Fibroblast of lung (primary cell): ENCODE data around the gene TNIK. TPM values are rescaled to one million over a fixed set of nuclear protein-coding genes. Genes with fewer than 3 reads are reported as not detected.

Source experiments
- DNase-seq, 2 donors: peaks; one replicate each; pipeline versions ENCODE4 v3.0.0 to v3.0.0-alpha.2; 2010; ENCODE audit warnings: low read depth in 2 of 2
- H2AFZ ChIP-seq: 2 replicates; pipeline ENCODE4 v1.5.1; 2012; ENCODE audit warnings: low read length, control low read depth, inconsistent platforms
- H3K27ac ChIP-seq: 2 replicates; pipeline ENCODE4 v1.5.1; 2011; ENCODE audit warnings: low read length, control low read depth; ENCODE audit not compliant: insufficient read depth
- H3K27me3 ChIP-seq: 2 replicates; pipeline ENCODE4 v1.5.1; 2011; ENCODE audit warnings: mild to moderate bottlenecking, low read length; ENCODE audit not compliant: control insufficient read depth, insufficient read depth
- H3K36me3 ChIP-seq: 2 replicates; pipeline ENCODE4 v1.5.1; 2011; ENCODE audit warnings: low read length; ENCODE audit not compliant: control insufficient read depth, insufficient read depth
- H3K4me1 ChIP-seq: 2 replicates; pipeline ENCODE4 v1.5.1; 2011; ENCODE audit warnings: low read length; ENCODE audit not compliant: control insufficient read depth, insufficient read depth; ENCODE audit errors: extremely low read depth
- H3K4me2 ChIP-seq: 2 replicates; pipeline ENCODE4 v1.5.1; 2011; ENCODE audit warnings: low read length, control low read depth; ENCODE audit not compliant: insufficient read depth; ENCODE audit errors: extremely low read depth
- H3K4me3 ChIP-seq, 4 experiments: fragments of 200-600 bp in 1 of 4; sonication (generic) in 1 of 4; replicated peaks in 1 of 4; 2 replicates each; pipeline ENCODE4 v1.5.1; 2011 to 2016; ENCODE audit warnings: low read length in 4 of 4, low read depth in 3 of 4, mild to moderate bottlenecking in 3 of 4, control low read depth in 2 of 4, inconsistent platforms in 1 of 4, mixed read lengths in 1 of 4; ENCODE audit not compliant: insufficient read depth in 1 of 4; ENCODE audit errors: control extremely low read depth in 1 of 4
- H3K79me2 ChIP-seq: 2 replicates; pipeline ENCODE4 v1.5.1; 2012; ENCODE audit warnings: mild to moderate bottlenecking, low read length, inconsistent platforms; ENCODE audit not compliant: control insufficient read depth, insufficient read depth
- H3K9ac ChIP-seq: 2 replicates; pipeline ENCODE4 v1.5.1; 2011; ENCODE audit warnings: mild to moderate bottlenecking, low read length, control low read depth; ENCODE audit not compliant: insufficient read depth
- H3K9me3 ChIP-seq: 2 replicates; pipeline ENCODE4 v1.5.1; 2012; ENCODE audit warnings: low read depth, low read length; ENCODE audit not compliant: control insufficient read depth, insufficient read depth
- H4K20me1 ChIP-seq: 2 replicates; pipeline ENCODE4 v1.5.1; 2011; ENCODE audit warnings: low read length; ENCODE audit not compliant: control insufficient read depth, insufficient read depth; ENCODE audit errors: extremely low read depth
- CTCF ChIP-seq, 2 donors: IDR thresholded peaks in 1 of 2; conservative IDR thresholded peaks in 1 of 2; 1 replicate in 1 of 2; 2 replicates in 1 of 2; pipeline ENCODE4 v1.5.1; 2011 to 2012; ENCODE audit warnings: low read length in 2 of 2, control low read depth in 1 of 2, inconsistent platforms in 1 of 2, low read depth in 1 of 2, mild to moderate bottlenecking in 1 of 2
- EZH2 ChIP-seq: IDR thresholded peaks from 2 replicates; pipeline ENCODE4 v1.5.1; 2012; ENCODE audit warnings: low read length, control low read depth, mild to moderate bottlenecking; ENCODE audit errors: missing control alignments
- polyA plus RNA-seq, 2 donors: library from polyadenylated mRNA; depleted of rRNA in 1 of 2; stranded (reverse) in 1 of 2; unstranded in 1 of 2; fragments of >200 nt; gene quantifications; 2 replicates each; pipeline ENCODE4 v1.2.1, GENCODE V29; 2011 to 2012; ENCODE audit warnings: missing spikeins in 1 of 2
- total RNA-seq: library from RNA; depleted of rRNA; stranded (reverse); fragments of >200 nt; gene quantifications from 2 replicates; pipeline ENCODE4 v1.2.1, GENCODE V29; 2014

TNIK gene
- total and polyA plus RNA-seq, 2 donors (not counting 1 experiment from before 2014, with no cell fraction given): 13.8 to 39.3 TPM

- Histone ChIP-seq H3K27me3 (no peaks in the 10 kb centered on the region), H3K9ac (no peak overlapping the region), H4K20me1 (no peaks in the 10 kb centered on the region), H3K4me2 (no peak overlapping the region), H3K4me3 (no peak overlapping the region), H3K27ac (no peak overlapping the region), H3K4me1 (no peaks in the 10 kb centered on the region), H3K9me3 (no peaks in the 10 kb centered on the region), H2AFZ (no peak overlapping the region), H3K79me2 (no peaks in the 10 kb centered on the region), H3K36me3 (peaks cover 6% of the 10 kb centered on the region)
- DNase-seq: no peak
- TF ChIP-seq EZH2 (no peak), CTCF (conservative IDR thresholded peaks at IDR 0.05 in 1 of 2, IDR thresholded peaks at IDR 0.05 in 1 of 2; ENCODE audit: low read depth in 1 of 2, low read length in 2 of 2) (no peak)
Observed at GRCh38 chr3:171159024-171159821, 301.0 kb downstream of the TNIK start.

- Histone ChIP-seq H3K9ac (no peak overlapping the region), H2AFZ (no peak overlapping the region), H3K27me3 (no peaks in the 10 kb centered on the region), H3K27ac (no peak overlapping the region), H3K36me3 (peaks cover 6% of the 10 kb centered on the region), H4K20me1 (no peaks in the 10 kb centered on the region), H3K9me3 (no peaks in the 10 kb centered on the region), H3K79me2 (no peaks in the 10 kb centered on the region), H3K4me3 (no peak overlapping the region), H3K4me2 (no peak overlapping the region), H3K4me1 (no peaks in the 10 kb centered on the region)
- no peak for TF ChIP-seq EZH2
- TF ChIP-seq CTCF (conservative IDR thresholded peaks at IDR 0.05 in 1 of 2, IDR thresholded peaks at IDR 0.05 in 1 of 2; ENCODE audit: low read depth in 1 of 2, low read length in 2 of 2): no peak
- DNase-seq: no peak
Observed at GRCh38 chr3:171157980-171158379, 302.2 kb downstream of the TNIK start.

- Histone ChIP-seq H2AFZ (no peak overlapping the region), H3K36me3 (peaks cover 4% of the 10 kb centered on the region), H3K4me1 (no peaks in the 10 kb centered on the region), H3K4me3 (no peak overlapping the region), H3K9ac (no peak overlapping the region), H3K9me3 (no peaks in the 10 kb centered on the region), H3K79me2 (no peaks in the 10 kb centered on the region), H4K20me1 (no peaks in the 10 kb centered on the region), H3K4me2 (peak overlapping the region; percentile 26), H3K27me3 (no peaks in the 10 kb centered on the region), H3K27ac (no peak overlapping the region)
- DNase-seq: peak in 1 of 2 donors; percentile 43
- peak; percentile 22 to 29 for TF ChIP-seq CTCF (conservative IDR thresholded peaks at IDR 0.05 in 1 of 2, IDR thresholded peaks at IDR 0.05 in 1 of 2; ENCODE audit: low read depth in 1 of 2, low read length in 2 of 2)
- TF ChIP-seq EZH2: no peak
Observed at GRCh38 chr3:171157286-171157685, 302.9 kb downstream of the TNIK start.
